HG03521 (cell line): ENCODE data around the gene FAM193A.
"Not testable (repeated sequence)": the region's sequence is repeated elsewhere in the genome, so short reads cannot be mapped to it uniquely, and the experiment has no call there.

Experiments
- ATAC-seq: cut with Tn5 transposase; IDR thresholded peaks from one replicate; pipeline ENCODE4 v1.9.1; 2021; ENCODE audit warnings: mild to moderate bottlenecking, moderate library complexity; ENCODE audit not compliant: unreplicated experiment

FAM193A gene

DNA sequence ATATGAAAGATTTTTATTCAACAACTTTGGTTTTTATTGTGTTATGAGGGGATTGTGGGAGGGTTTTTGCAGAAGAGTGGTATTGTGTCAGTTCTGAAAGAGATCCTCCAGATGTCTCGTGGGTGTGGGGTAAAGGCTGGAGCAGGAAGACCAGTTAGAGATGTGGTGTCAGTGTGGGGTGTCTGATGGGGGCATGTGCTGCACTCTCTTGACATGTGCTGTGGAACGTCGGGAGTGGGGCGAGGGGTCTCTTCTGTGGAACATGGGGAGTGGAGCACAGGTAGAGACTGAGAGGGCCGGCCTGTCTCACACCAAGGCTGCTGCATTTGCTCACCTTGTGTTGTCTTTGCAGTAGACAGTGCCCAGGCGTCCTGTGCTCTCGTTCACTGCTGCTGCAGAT, 37.6 kb downstream of the FAM193A start:
- no peak for ATAC-seq

DNA sequence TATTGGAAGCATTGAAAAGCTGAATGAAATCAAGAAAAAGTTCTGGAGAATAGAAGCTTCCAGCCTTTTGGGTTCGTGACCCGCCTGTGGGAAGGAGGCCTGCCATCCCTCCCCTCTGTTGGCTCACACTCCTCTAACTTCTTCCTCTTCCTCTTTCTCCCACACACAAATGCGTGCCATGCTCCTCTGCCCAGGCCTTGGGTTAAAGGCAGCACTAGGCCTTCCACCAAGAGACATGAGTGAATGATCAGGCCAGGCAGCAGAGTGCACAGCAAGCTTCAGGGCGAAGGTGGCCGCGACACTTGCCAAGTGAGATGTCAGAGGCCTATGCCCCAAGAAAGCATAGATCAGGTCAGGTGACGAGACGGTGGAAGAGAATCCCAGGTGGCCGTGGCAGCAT, 38.4 kb downstream of the FAM193A start:
- no peak for ATAC-seq

DNA sequence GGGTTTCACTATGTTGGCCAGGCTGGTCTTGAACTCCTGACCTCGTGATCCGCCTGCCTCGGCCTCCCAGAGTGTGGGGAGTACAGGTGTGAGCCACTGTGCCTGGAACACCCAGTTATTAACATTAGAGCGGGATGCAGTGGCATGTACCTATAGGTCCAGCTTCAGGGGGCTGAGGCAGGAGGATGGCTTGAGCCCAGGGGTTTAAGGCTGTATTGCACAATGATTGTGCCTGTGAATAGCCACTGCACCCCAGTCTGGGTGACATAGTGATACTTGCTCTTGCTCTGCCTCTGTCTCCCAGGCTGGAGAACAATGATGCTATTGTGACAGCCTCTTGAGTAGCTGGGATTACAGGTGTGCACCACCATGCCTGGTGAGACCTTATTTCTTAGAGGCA, 39.8 kb downstream of the FAM193A start:
- ATAC-seq: no peak

DNA sequence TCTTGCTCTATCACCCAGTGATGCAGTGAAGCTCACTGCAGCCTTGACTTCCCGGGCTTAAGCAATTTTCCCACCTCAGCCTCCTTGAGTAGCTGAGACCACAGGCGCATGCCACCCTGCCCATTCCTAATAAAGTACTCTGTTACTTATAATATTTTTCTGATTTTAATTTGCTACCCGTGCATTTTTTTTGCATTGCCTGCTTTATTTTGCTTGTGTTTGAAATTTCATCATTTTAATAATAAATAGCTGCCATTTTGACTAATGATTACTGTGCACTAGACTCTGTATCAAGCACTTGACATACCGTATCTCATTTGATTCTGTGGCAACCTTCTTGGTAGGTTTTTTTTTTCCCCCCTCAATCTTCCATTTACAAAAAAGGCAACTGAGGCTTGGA, 41.7 kb downstream of the FAM193A start:
- no peak for ATAC-seq

DNA sequence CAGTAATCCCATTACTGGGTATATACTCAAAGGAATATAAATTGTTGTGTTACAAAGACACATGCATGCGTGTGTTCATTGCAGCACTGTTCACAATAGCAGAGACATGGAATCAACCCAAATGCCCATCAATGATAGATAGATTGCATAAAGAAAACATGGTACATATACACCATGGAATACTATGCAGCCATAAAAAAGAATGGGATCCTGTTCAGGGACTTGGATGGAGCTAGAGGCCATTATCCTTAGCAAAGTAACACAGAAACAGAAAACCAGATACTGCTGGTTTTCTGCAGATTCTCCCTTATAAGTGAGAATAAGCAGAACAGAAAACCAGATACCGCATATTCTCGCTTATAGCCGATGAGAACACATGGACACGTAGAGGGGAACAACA, 43.5 kb downstream of the FAM193A start:
- no peak for ATAC-seq

DNA sequence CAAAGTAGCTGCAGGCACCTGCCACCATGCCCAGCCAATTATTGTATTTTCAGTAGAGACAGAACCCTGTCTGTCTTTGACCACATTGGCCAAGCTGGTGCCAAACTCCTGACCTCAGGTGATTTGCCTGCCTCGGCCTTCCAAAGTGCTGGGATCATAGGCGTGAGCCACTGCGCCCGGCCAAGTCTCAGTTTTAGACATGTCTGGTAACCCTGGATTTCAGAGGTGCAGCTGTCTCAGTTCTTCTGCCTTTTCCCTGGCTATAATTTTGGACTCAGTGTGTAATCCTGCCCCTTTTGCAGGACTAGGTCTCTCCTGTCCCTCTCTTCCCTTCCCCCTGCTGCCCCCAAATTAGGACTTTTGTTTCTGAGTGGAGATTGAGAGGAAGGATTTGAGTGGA, 46.6 kb downstream of the FAM193A start:
- no peak for ATAC-seq

DNA sequence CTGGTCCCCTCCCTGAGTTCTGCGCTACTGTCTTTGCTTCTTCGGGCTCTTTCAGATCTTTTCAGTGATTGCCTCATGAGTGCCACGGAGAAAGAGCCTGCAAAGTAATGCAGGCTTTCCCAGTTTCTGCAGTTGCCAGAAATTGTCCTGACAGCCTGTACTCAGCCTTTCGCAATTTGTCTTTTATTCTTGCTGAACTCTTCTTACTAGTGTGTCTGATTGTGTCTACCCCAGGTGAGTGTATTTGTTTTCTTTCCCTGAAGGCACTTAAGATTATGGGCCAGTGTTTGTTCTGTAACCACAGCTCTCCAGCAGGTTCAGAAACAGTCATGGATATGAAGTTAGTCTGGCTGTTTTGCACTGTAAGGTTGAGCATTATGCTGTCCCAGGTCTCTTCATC, 47.1 kb downstream of the FAM193A start:
- ATAC-seq: no peak

DNA sequence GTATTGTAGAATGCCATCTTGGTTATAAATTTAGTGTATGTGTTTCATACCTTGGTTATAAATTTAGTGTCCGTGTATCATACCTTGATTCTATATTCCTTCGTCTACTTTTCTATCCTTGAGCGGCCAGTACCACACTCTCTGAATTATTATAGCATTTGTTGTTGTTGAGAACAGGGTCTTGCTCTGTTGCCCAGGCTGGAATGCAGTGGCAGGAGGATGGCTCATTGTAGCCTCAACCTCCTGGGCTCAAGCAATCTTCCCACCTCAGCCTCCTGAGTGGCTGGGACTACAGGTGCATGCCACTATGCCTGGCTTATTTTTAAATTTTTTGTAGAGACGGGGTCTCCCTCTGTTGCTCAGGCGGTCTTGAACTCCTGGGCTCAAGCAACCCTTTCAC, 50.1 kb downstream of the FAM193A start:
- ATAC-seq: no peak

DNA sequence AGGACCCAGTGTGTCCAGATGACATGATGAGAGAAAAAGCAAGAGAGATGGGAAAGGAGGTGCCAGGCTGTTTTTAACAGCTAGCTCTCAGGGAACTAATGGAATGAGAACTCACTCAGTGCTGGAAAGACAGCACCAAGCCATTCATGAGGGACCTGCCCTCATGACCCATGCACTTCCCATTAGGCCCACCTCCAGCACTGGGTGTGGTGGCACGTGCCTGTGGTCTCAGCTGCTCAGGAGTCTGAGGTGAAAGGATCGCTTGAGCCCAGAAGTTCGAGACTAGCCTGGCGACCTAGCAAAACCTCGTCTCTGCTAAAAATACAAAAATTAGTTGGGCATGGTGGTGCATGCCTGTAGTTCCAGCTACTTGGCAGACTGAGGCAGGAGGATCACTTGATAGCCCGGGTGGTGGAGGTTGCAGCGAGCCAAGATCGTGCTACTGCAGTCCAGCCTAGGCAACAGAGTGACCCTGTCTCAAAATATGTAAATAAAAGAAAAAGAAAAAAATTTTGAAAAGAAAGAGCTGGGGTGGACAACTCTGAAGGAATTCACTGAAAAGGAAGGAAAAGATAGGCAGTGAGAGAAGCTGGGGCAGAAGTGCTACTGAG, 50.9 kb downstream of the FAM193A start:
- no peak for ATAC-seq

DNA sequence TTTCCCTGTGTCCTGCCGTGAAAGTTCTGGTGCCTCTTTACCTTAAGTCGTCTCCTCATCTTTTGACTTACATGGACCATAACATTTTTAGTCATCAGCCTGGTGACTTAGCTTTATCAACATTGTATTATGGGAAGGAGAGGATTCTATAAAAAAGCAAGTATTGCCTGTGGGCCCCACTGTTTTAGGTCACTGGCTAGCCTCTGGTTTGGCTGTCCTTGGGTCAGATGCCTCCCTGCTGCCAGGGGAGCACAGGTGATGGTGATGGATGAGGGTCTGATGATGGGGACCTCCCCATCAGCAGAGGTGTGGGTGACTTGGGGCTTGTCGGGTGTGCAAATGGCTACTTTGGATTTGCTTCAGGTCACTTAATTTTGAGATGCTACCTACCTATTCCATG, 51.8 kb downstream of the FAM193A start:
- no peak for ATAC-seq

DNA sequence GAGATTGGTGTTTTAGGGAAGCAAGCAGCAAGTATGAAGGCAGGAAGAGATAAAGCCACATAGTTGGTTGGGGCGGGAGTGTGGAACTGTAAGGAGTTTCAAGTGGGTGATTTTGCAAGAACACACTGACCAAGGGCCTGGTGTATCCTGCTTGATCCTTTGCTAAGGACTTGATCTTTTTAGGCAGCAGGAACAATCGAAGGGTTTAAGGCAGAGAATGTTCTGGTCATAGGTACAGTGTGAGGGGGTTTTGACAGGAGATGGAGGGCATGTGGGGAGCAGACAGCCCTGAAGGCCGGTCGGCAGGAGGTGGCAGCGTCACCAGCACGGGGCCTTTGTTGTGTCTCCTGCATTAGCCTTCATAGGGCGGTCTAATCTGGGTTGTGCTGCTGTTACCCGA, 54.7 kb downstream of the FAM193A start:
- ATAC-seq: no peak

DNA sequence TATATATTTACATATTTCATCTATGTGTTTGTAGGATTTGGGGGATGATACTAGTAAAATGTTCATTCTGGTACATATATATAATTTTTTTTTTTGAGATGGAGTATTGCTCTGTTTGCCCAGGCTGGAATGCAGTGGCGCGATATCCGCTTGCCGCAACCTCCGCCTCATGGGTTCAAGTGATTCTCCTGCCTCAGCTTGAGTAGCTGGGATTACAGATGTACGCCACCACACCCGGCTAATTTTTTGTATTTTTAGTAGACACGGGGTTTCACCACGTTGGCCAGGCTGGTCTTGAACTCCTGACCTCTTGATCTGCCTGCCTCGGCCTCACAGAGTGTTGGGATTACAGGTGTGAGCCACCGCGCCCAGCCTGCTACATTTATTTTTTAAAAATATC, 55.6 kb downstream of the FAM193A start:
- not testable (repeated sequence) for ATAC-seq

DNA sequence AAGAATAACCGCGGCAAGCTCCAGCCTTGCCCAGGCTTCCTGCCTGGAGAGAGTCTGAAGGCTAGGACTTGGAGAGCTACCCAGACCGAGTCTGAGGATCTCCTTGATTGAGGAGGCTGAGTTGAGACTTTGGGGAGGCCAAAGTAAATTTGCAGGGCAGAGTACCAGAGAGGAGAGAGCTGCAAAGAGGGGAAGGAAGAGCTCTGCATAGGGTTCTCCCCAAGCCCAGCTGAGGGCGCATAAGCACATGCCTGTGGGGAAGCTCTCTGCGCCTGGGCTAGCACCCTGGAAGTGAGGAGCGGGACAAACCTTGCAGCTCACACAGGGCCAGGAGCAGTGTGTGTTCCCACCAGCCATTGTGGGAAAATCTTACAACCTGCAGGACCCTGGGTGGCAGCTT, 56.1 kb downstream of the FAM193A start:
- ATAC-seq: no peak

DNA sequence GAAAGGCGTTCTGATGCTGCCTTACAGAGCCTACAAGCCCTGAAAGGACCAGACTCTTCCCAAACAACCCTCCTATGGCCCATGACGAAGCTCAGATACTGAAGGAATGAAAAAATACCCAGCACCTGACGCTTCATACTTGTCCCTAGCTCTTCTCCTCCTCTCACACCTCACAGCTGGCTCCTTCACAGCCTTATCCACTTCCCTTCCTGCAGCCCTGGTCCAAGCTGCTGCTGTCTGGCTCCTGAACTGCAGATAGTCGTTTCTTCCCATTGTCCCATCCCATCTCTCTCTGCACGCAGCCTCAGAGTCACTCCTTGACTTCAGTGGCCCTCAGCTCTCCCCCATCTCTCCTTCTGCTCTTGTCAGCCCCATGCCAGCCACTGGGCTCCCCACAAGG, 56.6 kb downstream of the FAM193A start:
- no peak for ATAC-seq

DNA sequence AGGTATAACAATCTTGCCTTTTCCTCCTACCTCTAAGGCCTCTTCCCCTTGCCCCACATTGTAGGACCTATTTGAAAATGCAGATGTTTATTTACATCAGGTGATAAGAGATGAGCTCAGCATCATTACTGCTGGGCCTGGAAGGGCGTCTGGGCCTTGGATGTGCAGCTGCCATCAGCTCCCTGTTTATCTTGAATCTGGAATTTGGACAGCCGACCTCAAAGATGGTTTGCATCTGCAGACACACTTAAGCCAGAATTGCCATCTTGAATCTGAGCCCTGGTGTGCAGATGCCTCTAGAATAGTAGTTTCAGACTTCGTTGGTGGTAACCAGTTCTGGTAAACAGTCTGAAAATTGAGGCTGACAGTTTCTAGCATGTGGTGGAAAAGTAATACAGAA, 59.0 kb downstream of the FAM193A start:
- no peak for ATAC-seq

DNA sequence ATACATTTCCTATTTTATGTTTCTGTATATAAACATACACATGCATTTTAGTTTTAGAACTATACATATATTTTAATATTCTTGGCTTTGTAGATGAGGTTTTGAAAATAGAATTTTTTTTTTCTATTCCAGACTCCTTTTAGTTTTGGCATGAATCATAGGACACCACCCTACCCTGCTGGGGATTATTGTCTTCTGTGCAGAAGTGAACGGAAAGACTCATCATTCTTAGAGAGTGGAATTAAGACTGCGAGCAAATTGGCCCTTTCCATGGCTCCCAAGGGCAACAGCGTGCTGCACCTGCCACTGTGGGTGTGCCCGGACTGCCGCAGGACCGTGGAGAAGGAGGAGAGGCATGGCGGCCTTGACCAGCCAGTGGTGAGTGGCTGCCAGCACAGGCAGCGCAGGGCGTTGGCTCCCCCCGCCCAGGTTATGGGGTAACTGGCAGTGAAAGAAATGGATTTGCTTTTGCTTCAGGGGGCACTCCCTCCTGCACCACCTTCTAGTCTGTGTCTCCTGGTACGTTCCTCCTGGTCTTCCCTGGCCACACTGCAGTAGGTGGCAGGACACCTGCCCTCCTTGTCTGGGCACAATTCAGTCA, 59.6 kb downstream of the FAM193A start:
- ATAC-seq: no peak

DNA sequence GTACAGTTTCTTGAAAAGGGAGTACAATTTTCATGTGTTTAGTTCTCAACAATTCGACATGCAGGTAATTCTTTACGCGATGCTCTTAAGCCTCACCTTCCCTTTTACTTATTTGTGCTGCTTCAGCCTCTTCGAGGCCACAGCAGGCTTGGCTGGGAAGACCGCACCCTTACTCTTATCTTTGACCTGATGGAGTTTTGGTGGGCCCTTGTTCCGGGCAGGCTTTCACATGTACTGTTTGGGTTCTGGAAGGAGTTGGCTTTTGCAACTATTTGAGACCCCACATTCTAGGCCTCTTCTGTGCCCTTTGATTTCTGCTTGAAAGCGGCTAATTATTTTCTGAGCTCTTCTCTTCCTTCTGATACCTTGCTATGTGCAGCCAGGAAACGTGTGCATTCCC, 60.2 kb downstream of the FAM193A start:
- no peak for ATAC-seq

DNA sequence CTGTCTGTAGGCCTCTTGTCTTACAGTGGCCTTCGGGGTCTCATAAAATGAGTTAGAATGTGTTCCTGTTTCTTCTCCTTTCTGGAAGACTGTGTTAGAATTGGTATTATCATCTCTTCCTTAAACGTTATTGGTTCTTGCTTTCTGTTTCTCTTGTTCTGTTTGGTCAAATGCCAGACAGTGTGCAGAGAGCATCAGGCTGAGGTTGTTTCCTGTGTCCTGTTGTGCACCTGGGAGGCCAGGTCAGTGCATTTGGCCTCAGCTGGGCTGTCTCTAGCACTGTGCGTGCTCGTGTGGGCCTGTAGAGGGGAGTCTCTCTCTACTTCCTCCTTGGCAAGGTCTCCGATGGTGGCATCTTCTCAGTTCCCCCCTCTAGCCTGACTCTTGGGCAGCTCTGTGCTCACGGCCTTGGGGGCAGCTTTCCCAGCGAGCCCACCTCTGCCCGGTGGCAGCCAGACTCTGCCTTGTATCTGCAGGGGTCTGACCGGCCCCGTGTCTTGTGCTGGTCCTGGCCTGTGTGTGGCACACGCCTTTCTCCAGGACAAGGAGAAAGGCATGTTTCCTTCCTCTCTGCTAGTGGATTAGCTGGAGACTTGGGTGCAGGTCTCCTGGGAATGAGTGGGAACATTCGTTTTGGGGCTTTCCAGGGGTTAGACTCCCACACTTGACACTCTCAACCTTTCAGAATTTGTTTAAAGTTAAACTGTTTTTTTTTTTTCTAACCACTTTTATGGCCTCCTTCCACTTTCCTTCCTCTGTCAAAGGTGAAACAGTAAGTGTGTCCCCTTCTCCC, 62.3 kb downstream of the FAM193A start:
- ATAC-seq: peak; percentile 61

DNA sequence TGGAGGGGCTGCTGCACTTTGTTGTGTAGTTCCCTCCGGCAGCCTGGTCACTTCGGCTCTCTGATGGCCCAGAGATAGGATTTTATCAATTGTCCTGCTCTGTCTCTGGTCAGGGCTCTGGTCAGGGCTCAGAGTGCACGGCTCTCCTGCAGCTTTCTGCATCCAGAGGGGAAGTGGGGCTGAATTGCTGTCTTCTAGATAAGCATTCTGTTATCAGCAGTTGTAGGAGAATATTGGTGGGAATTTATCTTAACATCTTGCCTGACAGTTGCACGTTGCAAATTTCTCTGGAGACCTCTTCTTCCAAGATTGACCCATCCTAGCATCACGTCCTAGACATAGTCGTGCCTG, 62.8 kb downstream of the FAM193A start:
- ATAC-seq: no peak

DNA sequence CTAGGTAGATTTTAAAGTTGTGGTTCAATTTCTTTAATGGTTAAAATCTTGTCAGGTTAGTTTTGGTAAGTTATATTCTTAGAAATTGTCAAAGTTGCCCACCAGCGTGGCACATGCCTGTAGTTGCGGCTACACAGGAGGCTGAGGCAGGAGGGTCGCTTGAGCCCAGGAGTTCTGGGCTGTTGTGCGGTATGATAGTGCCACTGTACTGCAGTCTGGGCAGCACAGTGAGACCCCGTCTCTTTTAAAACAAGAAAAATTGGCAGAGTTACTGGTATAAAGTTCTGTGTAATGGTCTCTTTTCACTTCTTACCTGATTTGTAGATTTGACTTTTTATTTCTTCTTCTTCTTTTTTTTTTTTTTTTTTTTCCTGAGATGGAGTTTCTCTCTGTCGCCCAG, 64.4 kb downstream of the FAM193A start:
- no peak for ATAC-seq

DNA sequence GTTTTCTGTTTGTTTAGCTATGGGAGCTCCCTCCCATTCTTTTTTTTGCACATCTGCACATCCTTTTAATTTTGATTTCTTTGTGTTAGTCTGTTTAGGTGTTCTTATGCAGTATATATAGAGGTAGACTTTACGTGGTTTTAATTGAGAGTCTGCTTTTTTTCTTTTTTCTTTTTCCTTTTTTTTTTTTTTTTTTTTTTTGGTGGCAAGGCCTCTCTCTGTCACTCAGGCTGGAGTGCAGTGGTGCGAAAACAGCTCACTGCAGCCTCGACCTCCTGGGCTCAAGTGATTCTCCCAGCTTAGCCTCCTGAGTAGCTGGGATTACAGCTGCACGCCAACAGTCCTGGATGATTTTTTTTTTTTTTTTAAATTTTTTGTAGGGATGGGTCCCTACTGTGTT, 68.2 kb downstream of the FAM193A start:
- no peak for ATAC-seq

DNA sequence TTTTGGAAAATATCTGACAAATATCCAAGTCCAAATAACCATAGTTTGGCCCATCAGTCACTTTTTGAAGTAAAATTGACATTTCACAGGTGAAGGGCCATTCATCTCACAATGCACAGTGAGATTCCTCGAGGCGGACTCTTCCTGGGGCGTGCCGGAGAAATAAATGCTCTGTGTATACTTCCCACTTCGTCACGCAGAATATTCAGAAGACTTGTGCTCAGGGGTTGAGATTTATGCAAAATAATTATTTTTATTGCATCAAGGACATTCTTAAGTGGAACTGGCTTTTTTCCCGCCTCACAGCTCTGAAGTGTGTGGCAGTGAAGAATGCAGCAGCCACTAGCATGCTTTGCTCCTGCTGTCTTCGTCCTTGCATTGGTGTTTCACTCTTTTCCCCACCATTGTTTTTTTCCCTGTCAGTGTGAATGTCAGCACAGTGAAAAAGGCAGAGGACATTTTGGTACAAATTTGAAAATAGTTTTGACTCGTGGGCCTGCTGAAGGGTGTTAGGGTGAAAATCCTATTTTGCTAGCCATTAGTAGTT, 70.6 kb downstream of the FAM193A start:
- ATAC-seq: no peak
